GM12801 (cell line): ENCODE results near the gene MROH2B.

Source experiments
- CTCF ChIP-seq: IDR thresholded peaks from one replicate; pipeline ENCODE4 v1.5.1; 2011; ENCODE audit warnings: control low read depth; ENCODE audit not compliant: insufficient read length; ENCODE audit errors: extremely low read depth

Gene MROH2B

GRCh38 chr5:40995801-40996586 lies 75.1 kb downstream of the MROH2B start:
- no peak for TF ChIP-seq CTCF

DNA sequence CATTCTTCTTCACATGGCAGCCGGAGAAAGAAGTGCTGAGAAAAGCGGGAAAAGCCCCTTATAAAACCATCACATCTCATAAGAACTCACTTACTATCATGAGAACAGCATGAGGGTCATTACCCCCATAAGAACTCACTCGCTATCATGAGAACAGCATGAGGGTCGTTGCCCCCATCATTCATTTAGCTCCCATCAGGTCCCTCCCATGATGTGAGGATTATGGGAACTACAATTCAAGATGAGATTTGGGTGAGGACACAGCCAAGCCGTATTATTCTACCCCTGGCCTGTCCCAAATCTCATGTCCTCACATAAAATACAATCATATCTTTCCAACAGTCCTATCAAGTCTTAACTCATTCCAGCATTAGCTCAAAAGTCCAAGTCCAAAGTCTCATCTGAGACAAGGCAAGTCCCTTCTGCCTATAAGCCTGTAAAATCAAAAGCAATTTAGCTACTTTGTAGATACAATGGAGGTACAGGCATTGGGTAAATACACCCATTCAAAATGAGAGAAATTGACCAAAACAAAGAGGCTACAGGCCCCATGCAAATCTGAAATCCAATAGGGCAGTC lies 79.1 kb downstream of the MROH2B start:
- no peak for TF ChIP-seq CTCF

GRCh38 chr5:40991168-40991980 lies 79.8 kb downstream of the MROH2B start:
- no peak for TF ChIP-seq CTCF

DNA sequence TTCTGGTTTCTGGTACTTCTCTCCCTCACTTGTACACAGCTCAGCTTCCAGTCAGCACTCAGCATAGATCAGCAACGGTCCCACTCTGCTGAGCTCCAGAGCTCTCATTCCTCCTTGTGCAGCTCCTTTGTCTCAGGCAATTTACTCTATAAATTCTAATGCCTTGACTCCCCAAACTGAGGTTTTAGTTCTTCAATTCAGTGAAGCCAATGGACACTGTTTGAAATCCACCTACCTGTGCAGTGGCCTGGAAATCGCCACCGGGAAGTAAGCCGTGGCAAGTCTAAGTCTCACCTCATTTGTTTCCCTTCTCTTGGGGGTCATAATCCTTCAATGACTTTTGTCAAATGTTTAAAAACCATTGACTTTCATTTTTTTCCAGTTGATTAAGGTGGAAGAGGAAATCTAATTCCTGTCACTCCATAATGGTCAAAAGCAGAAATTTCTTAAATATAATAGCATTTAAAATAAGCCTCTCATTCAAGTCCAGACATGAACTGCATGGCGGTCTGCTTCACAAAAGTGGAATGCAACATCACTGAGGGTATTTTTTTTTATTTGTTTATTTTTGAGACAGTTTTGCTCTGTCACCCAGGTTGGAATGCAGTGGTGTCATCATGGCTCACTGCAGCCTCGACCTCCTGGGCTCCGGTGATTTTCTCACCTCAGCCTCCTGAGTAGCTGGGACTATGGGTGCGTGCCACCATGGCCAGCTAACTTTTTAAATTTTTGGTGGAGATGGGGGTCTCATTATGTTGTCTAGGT lies 82.2 kb downstream of the MROH2B start:
- no peak for TF ChIP-seq CTCF

GRCh38 chr5:40987349-40987748 lies 83.8 kb downstream of the MROH2B start:
- no peak for TF ChIP-seq CTCF

- TF ChIP-seq CTCF = no peak
Measured at GRCh38 chr5:40986666-40987065, 84.5 kb downstream of the MROH2B start.

DNA sequence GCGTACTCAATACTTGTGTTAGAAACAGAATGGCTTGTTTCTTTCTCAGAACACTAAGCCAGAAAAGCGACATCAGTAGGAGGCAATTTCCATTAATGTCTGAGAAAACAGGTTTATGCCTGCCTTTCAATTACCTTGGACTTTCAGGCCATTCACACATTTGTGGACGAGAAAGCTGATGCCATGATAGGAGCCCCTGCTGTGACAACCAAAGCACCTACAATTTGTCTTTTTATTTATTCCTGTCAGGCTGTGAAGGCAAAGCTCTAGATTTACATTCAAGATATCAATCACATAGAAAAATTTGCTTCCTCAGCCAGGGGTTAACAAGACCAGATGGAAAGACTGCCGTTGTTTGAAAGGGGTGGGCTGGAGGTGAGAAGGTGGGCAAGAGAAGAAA lies 85.6 kb downstream of the MROH2B start:
- no peak for TF ChIP-seq CTCF
